ENCODE measurements around the gene ABLIM2. TPM values are rescaled to one million over a fixed set of nuclear protein-coding genes. Genes with fewer than 3 reads are reported as not detected.

Gene ABLIM2
- total and polyA plus RNA-seq, 2 of the 8 experiments (the other 6 are each of a cell fraction or from before 2014, with no cell fraction given) = 2.8 to 3.0 TPM

- TF ChIP-seq ATF2 (IDR thresholded peaks at IDR 0.05; ENCODE audit: low read length) (no peak), CHD2 (IDR thresholded peaks at IDR 0.05; ENCODE audit: low read length) (no peak), CHD7 (IDR thresholded peaks at IDR 0.05; ENCODE audit: insufficient replicate concordance, low read length) (no peak), SIRT6 (IDR thresholded peaks at IDR 0.05; ENCODE audit: low read length) (no peak), POU5F1 (IDR thresholded peaks at IDR 0.05; ENCODE audit: low read depth, low read length) (no peak), SIN3A (conservative IDR thresholded peaks at IDR 0.05 in 1 of 2, IDR thresholded peaks at IDR 0.05 in 1 of 2; ENCODE audit: low read depth in 1 of 2, low read length in 2 of 2) (no peak), NRF1 (IDR thresholded peaks at IDR 0.05; ENCODE audit: low read depth, low read length) (no peak), JUND (IDR thresholded peaks at IDR 0.05; ENCODE audit: low read length) (no peak), POLR2A (IDR thresholded peaks at IDR 0.05; ENCODE audit: control extremely low read depth in 1 of 2, low read depth in 2 of 2, low read length in 2 of 2) (no peak)
Observed at GRCh38 chr4:8078109-8078494, 80.5 kb downstream of the ABLIM2 start (continued).

Measured in H1 (cell line).